H1 (cell line): ENCODE data around the gene ZNF483. TPM values are rescaled to one million over a fixed set of nuclear protein-coding genes. Genes with fewer than 3 reads are reported as not detected.

Experiments
- CTCF ChIA-PET: fragments of 300-600 bp; sonication (Branson Sonifier 250); formaldehyde crosslinking; loops from one replicate; lab custom pipeline; 2021; ENCODE audit not compliant: partially characterized antibody; lab: Charles Lee
- POLR2A ChIA-PET: fragments of 300-600 bp; sonication (Branson Sonifier 250); formaldehyde crosslinking; loops from one replicate; lab custom pipeline; 2021; ENCODE audit warnings: inconsistent platforms; ENCODE audit not compliant: partially characterized antibody; lab: Charles Lee
- DNase-seq, 2 experiments: peaks; one replicate each; pipeline versions ENCODE4 v3.0.0 to v3.0.0-alpha.2; 2010 to 2022; ENCODE audit warnings: low spot score in 2 of 2, low read depth in 1 of 2, mixed read lengths in 1 of 2
- FAIRE-seq: peaks from 2 replicates; lab custom pipeline; 2011; peaks lifted over from hg19 to GRCh38; lab: Jason Lieb, UNC
- H2AFZ ChIP-seq: 2 replicates; pipeline ENCODE4 v1.8.1; 2012; ENCODE audit warnings: low read length, inconsistent platforms
- H2AK5ac ChIP-seq: 2 replicates; pipeline ENCODE4 v1.6.1; 2013; ENCODE audit warnings: low read depth, low read length
- H2BK120ac ChIP-seq: replicated peaks from 2 replicates; pipeline ENCODE3; 2013; ENCODE audit warnings: low read depth, low read length, inconsistent platforms
- H2BK12ac ChIP-seq: 2 replicates; pipeline ENCODE4 v1.6.1; 2013; ENCODE audit warnings: low read depth, low read length
- H2BK15ac ChIP-seq: 2 replicates; pipeline ENCODE4 v1.6.1; 2013; ENCODE audit warnings: low read length
- H2BK20ac ChIP-seq: 2 replicates; pipeline ENCODE4 v1.6.1; 2013; ENCODE audit warnings: low read length
- H2BK5ac ChIP-seq: 2 replicates; pipeline ENCODE4 v1.6.1; 2013; ENCODE audit warnings: low read depth, low read length
- H3K14ac ChIP-seq: 2 replicates; pipeline ENCODE4 v1.6.1; 2013; ENCODE audit warnings: inconsistent platforms; ENCODE audit not compliant: insufficient read length
- H3K18ac ChIP-seq: 2 replicates; pipeline ENCODE4 v1.6.1; 2013; ENCODE audit warnings: low read length; ENCODE audit errors: extremely low read depth
- H3K23ac ChIP-seq: 2 replicates; pipeline ENCODE4 v1.6.1; 2013; ENCODE audit warnings: inconsistent platforms; ENCODE audit not compliant: insufficient read length
- H3K23me2 ChIP-seq: 2 replicates; pipeline ENCODE4 v1.6.1; 2013; ENCODE audit warnings: low read depth, low read length
- H3K27ac ChIP-seq: 2 replicates; pipeline ENCODE4 v1.6.1; 2011; ENCODE audit warnings: low read depth, low read length, inconsistent platforms
- H3K27me3 ChIP-seq, 4 experiments: replicated peaks in 1 of 4; 1 replicate in 1 of 4; 2 replicates in 3 of 4; pipeline versions ENCODE4 v1.6.1 to v1.8.1; 2011 to 2013; ENCODE audit warnings: low read length in 3 of 4, mild to moderate bottlenecking in 3 of 4, inconsistent platforms in 2 of 4, mixed read lengths in 2 of 4, moderate library complexity in 1 of 4; ENCODE audit not compliant: control insufficient read depth in 3 of 4, insufficient read depth in 3 of 4; ENCODE audit errors: extremely low read depth in 1 of 4
- H3K36me3 ChIP-seq, 4 experiments: 2 replicates each; pipeline versions ENCODE4 v1.6.1 to v1.8.1; 2011 to 2013; ENCODE audit warnings: mild to moderate bottlenecking in 4 of 4, low read length in 3 of 4, moderate library complexity in 2 of 4, control low read depth in 1 of 4, inconsistent platforms in 1 of 4; ENCODE audit not compliant: insufficient read depth in 4 of 4, control insufficient read depth in 2 of 4
- H3K4ac ChIP-seq: replicated peaks from 2 replicates; pipeline ENCODE3; 2013; ENCODE audit warnings: low read length, low read depth, mixed read lengths, inconsistent platforms; ENCODE audit not compliant: insufficient read length
- H3K4me1 ChIP-seq, 4 experiments: replicated peaks in 1 of 4; 1 replicate in 1 of 4; 2 replicates in 3 of 4; pipeline versions ENCODE4 v1.6.1 to v1.8.1; 2011 to 2013; ENCODE audit warnings: low read length in 3 of 4, inconsistent platforms in 2 of 4, mixed read lengths in 1 of 4; ENCODE audit not compliant: insufficient read depth in 4 of 4, control insufficient read depth in 3 of 4
- H3K4me2 ChIP-seq, 2 experiments: 2 replicates each; pipeline versions ENCODE4 v1.6.1 to v1.8.1; 2011 to 2013; ENCODE audit warnings: low read depth in 2 of 2, low read length in 2 of 2, control low read depth in 1 of 2, inconsistent platforms in 1 of 2, mild to moderate bottlenecking in 1 of 2; ENCODE audit not compliant: insufficient read depth in 1 of 2
- H3K4me3 ChIP-seq, 4 experiments: fragments of 200-600, 300-600 bp in 1 of 4; sonication (generic), shearing (Covaris generic), sonication (Bioruptor Twin) in 1 of 4; 2 replicates each; pipeline versions ENCODE4 v1.5.1 to v1.8.1; 2011 to 2016; ENCODE audit warnings: low read length in 4 of 4, low read depth in 3 of 4, control low read depth in 2 of 4, inconsistent platforms in 2 of 4, mild to moderate bottlenecking in 2 of 4, mixed read lengths in 1 of 4, moderate library complexity in 1 of 4; ENCODE audit not compliant: insufficient read depth in 2 of 4; ENCODE audit errors: extremely low read depth in 1 of 4
- H3K56ac ChIP-seq: replicated peaks from 2 replicates; pipeline ENCODE3; 2013; ENCODE audit warnings: low read depth, mild to moderate bottlenecking, mixed read lengths, low read length, inconsistent platforms; ENCODE audit not compliant: insufficient read length
- H3K79me1 ChIP-seq: 2 replicates; pipeline ENCODE4 v1.6.1; 2013; ENCODE audit warnings: low read depth, low read length, control low read depth
- H3K79me2 ChIP-seq, 2 experiments: 2 replicates each; pipeline versions ENCODE4 v1.6.1 to v1.8.1; 2012 to 2013; ENCODE audit warnings: low read length in 2 of 2, mild to moderate bottlenecking in 2 of 2, inconsistent platforms in 1 of 2; ENCODE audit not compliant: insufficient read depth in 2 of 2, control insufficient read depth in 1 of 2
- H3K9ac ChIP-seq, 4 experiments: replicated peaks in 1 of 4; 1 replicate in 1 of 4; 2 replicates in 3 of 4; pipeline versions ENCODE4 v1.6.1 to v1.8.1; 2011 to 2013; ENCODE audit warnings: low read depth in 3 of 4, low read length in 3 of 4, control low read depth in 2 of 4, mild to moderate bottlenecking in 2 of 4, moderate library complexity in 2 of 4, inconsistent platforms in 1 of 4; ENCODE audit errors: extremely low read depth in 1 of 4
- H3K9me3 ChIP-seq, 2 experiments: 2 replicates each; pipeline versions ENCODE4 v1.6.1 to v1.8.1; 2012 to 2013; ENCODE audit warnings: mild to moderate bottlenecking in 2 of 2, moderate library complexity in 2 of 2, control low read depth in 1 of 2, inconsistent platforms in 1 of 2, low read depth in 1 of 2, low read length in 1 of 2, mixed read lengths in 1 of 2; ENCODE audit not compliant: insufficient read depth in 2 of 2
- H4K20me1 ChIP-seq, 2 experiments: replicated peaks in 1 of 2; 2 replicates each; pipeline versions ENCODE3 to v1.8.1; 2011 to 2013; ENCODE audit warnings: inconsistent platforms in 2 of 2, low read length in 2 of 2, mild to moderate bottlenecking in 1 of 2; ENCODE audit not compliant: insufficient read depth in 2 of 2, control insufficient read depth in 1 of 2
- H4K5ac ChIP-seq: 2 replicates; pipeline ENCODE4 v1.6.1; 2013; ENCODE audit warnings: low read length, low read depth, mixed read lengths, inconsistent platforms; ENCODE audit not compliant: insufficient read length
- H4K8ac ChIP-seq: 2 replicates; pipeline ENCODE4 v1.8.0; 2013; ENCODE audit warnings: mild to moderate bottlenecking, moderate library complexity, low read length, inconsistent platforms; ENCODE audit not compliant: insufficient read depth; ENCODE audit errors: extremely low read depth
- H4K91ac ChIP-seq: replicated peaks from 2 replicates; pipeline ENCODE3; 2013; ENCODE audit warnings: low read length, mixed read lengths, inconsistent platforms; ENCODE audit not compliant: insufficient read length
- BRCA1 ChIP-seq: IDR thresholded peaks from 2 replicates; pipeline ENCODE4 v1.6.1; 2012; ENCODE audit warnings: low read depth, low read length, improper control_type of control experiment
- CTBP2 ChIP-seq: IDR thresholded peaks from 2 replicates; pipeline ENCODE4 v1.7.0; 2011; ENCODE audit warnings: borderline replicate concordance, mild to moderate bottlenecking, moderate library complexity, mixed read lengths, low read length; ENCODE audit not compliant: insufficient read depth, insufficient read length
- EZH2 ChIP-seq: fragments of 200-600 bp; sonication (generic); IDR thresholded peaks from 2 replicates; pipeline ENCODE4 v1.7.1; 2012; ENCODE audit warnings: low read depth, mild to moderate bottlenecking, moderate library complexity, low read length, inconsistent platforms; ENCODE audit not compliant: severe bottlenecking
- GTF2F1 ChIP-seq: IDR thresholded peaks from 2 replicates; pipeline ENCODE4 v1.6.1; 2012; ENCODE audit warnings: low read depth, low read length, improper control_type of control experiment, borderline replicate concordance
- MAX ChIP-seq: IDR thresholded peaks from 2 replicates; pipeline ENCODE4 v1.6.1; 2012; ENCODE audit warnings: inconsistent platforms
- PHF8 ChIP-seq: fragments of 200-600 bp; sonication (generic); conservative IDR thresholded peaks from 2 replicates; pipeline ENCODE4 v1.7.1; 2012; ENCODE audit warnings: low read depth, mild to moderate bottlenecking, inconsistent platforms, low read length, moderate library complexity
- POLR2A ChIP-seq, 2 experiments: IDR thresholded peaks; 1 replicate in 1 of 2; 2 replicates in 1 of 2; pipeline ENCODE4 v1.6.1; 2011; ENCODE audit warnings: low read depth in 2 of 2, low read length in 2 of 2, mild to moderate bottlenecking in 2 of 2; ENCODE audit errors: control extremely low read depth in 1 of 2
- RBBP5 ChIP-seq: IDR thresholded peaks from 2 replicates; pipeline ENCODE4 v1.7.1; 2012; ENCODE audit warnings: low read depth, mild to moderate bottlenecking, inconsistent platforms, low read length, moderate library complexity, borderline replicate concordance
- TAF7 ChIP-seq: optimal IDR thresholded peaks from 2 replicates; pipeline ENCODE3; 2011; ENCODE audit warnings: low read depth, mild to moderate bottlenecking, inconsistent platforms, low read length, moderate library complexity, borderline replicate concordance
- WGBS, 2 experiments: shearing (Covaris generic) in 1 of 2; methylation state at CpG; one replicate each; pipeline versions ENCODE4 v1.1.6 to v1.1.7; 2013 to 2015; ENCODE audit warnings: low lambda C conversion rate in 2 of 2, mixed read lengths in 2 of 2, inconsistent platforms in 1 of 2, low coverage in 1 of 2, missing lambda C conversion rate in 1 of 2; ENCODE audit not compliant: insufficient replicate concordance in 2 of 2, insufficient coverage in 1 of 2, insufficient read length in 1 of 2; ENCODE audit errors: extremely low coverage in 1 of 2, missing lambda C conversion rate in 1 of 2; 5-methylcytosine and 5-hydroxymethylcytosine counted together
- polyA plus RNA-seq, 7 experiments: library from polyadenylated mRNA; depleted of rRNA in 3 of 7; stranded (reverse) in 5 of 7; unstranded in 2 of 7; fragments of >200 nt in 5 of 7; fragments of 200-250 nt in 2 of 7; gene quantifications; 1 replicate in 5 of 7; 2 replicates in 1 of 7; 4 replicates in 1 of 7; pipeline versions ENCODE4 v1.2.1 to v1.2.3, GENCODE V29; 2011 to 2013; ENCODE audit warnings: missing spikeins in 2 of 7, mixed read lengths in 2 of 7
- total RNA-seq: library from RNA; stranded (reverse); fragmentation: NEBNext Ultra II Directional; extraction: Animal tissue kit (Norgen Biotek cat#: 25700); gene quantifications from 2 replicates; pipeline ENCODE4 v1.2.1, GENCODE V29; 2021

Gene ZNF483
- total and polyA plus RNA-seq, 2 of the 8 experiments (the other 6 are each of a cell fraction or from before 2014, with no cell fraction given) = 4.8 to 83.8 TPM

GRCh38 chr9:111481885-111482636 lies 42.9 kb upstream of the ZNF483 start:
- H3K4ac ChIP-seq = no peak overlapping the region
- H2BK5ac ChIP-seq = 0 out of 2 replicates have a peak overlapping the region, but pooled peaks have one; percentile 22
- peak overlapping the region; percentile 52; the same call in 1 of the 2 replicates for H2BK12ac ChIP-seq
- no peak overlapping the region for H4K8ac ChIP-seq
- H3K9ac ChIP-seq = peak overlapping the region in 1 of 4 experiments; percentile 44; a peak in 1 of 7 replicates
- H3K9me3 ChIP-seq = no peaks in the 10 kb centered on the region
- H3K56ac ChIP-seq = no peak overlapping the region
- no peak overlapping the region for H2BK15ac ChIP-seq
- no peaks in the 10 kb centered on the region for H3K36me3 ChIP-seq
- no peaks in the 10 kb centered on the region for H3K27me3 ChIP-seq
- POLR2A ChIA-PET = interaction anchor here (0.9 to 5.0 kb wide), 15 partner anchors 9 to 74 kb away, joined by 3 to 64 read pairs (median 4); partner anchors contain the start of gene ZNF483
- peak overlapping the region; percentile 3 for H3K18ac ChIP-seq
- FAIRE-seq = no peak
- no peak overlapping the region for H4K91ac ChIP-seq
- H2AK5ac ChIP-seq = no peak overlapping the region
- H3K4me3 ChIP-seq = peak overlapping the region; percentile 67 to 91 (median 80)
- CTCF ChIA-PET = no interaction called here
- peaks cover 15 to 63% of the 10 kb centered on the region in 2 experiments for H3K79me2 ChIP-seq
- H3K23me2 ChIP-seq = peaks cover 2% of the 10 kb centered on the region; the same call in 1 of the 2 replicates
- TF ChIP-seq PHF8 (no peak), EZH2 (no peak), BRCA1 (no peak), GTF2F1 (no peak), RBBP5 (0 out of 2 replicates have a peak, but pooled peaks have one; percentile 11), MAX (peak; percentile 26; the same call in 1 of the 2 replicates), CTBP2 (no peak), POLR2A (IDR thresholded peaks at IDR 0.05; ENCODE audit: control extremely low read depth in 1 of 2, low read depth in 2 of 2, low read length in 2 of 2) (no peak), TAF7 (no peak)
- TF ChIP-seq, all 59 proteins: peak for 2
- Histone ChIP-seq H3K79me1 (no peaks in the 10 kb centered on the region; the same call in 1 of the 2 replicates), H2BK20ac (no peak overlapping the region), H3K4me2 (peak overlapping the region; percentile 63 to 83), H3K27ac (no peak overlapping the region), H3K4me1 (peaks cover 0 to 4% (median 4%) of the 10 kb centered on the region in 4 experiments; a peak in 4 of 7 replicates), H2AFZ (no peak overlapping the region), H4K5ac (no peak overlapping the region), H3K23ac (no peak overlapping the region), H3K14ac (no peak overlapping the region), H2BK120ac (no peak overlapping the region), H4K20me1 (peaks cover 0 to 2% of the 10 kb centered on the region in 2 experiments)
- WGBS, 2 experiments = 32% methylated on average over 13 of the region's 13 CpGs; no CpG with 5 or more reads in 1 of the 2 experiments
- DNase-seq = no peak
